ENCODE data around the gene SSU72.

DNA sequence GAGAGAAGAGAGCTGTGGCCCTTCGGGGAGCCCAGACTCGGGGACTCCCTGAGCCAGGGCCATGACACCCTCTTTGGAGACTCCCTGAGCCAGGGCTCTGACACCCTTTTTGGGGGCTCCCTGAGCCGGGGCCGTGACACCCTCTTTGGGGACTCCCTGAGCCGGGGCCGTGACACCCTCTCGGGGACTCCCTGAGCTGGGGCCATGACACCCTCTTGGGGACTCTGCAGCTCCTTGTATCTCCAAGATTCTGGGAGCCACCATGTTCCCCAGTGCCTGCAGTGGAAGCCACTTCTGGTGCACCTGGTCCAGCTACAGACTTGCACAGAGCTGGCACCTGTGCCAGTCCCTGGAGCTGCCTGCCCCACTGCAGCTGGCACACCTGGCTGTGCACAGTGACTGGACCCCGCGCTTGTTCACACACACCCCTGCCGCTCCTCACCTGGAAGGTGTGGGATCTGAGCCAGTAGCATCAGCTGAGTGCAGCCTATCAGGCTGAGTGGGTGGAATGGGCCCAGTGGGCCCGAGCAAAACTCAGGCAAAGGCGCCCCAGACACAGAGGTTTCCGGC is 3.8 kb upstream of the SSU72 start:
- TF ChIP-seq GATA2 (IDR thresholded peaks at IDR 0.05; ENCODE audit: low read depth, low read length) (no peak), GATA3 (IDR thresholded peaks at IDR 0.05; ENCODE audit: low read depth, low read length) (no peak)

All from SH-SY5Y (cell line).